Measurements from ENCODE around the gene ANKS1B. TPM values are rescaled to one million over a fixed set of nuclear protein-coding genes. Genes with fewer than 3 reads are reported as not detected.
"Not testable (repeated sequence)": the region's sequence is repeated elsewhere in the genome, so short reads cannot be mapped to it uniquely, and the experiment has no call there.

The ANKS1B gene
- total RNA-seq, 1 donor from 2014 or later = 8.2 TPM

DNA sequence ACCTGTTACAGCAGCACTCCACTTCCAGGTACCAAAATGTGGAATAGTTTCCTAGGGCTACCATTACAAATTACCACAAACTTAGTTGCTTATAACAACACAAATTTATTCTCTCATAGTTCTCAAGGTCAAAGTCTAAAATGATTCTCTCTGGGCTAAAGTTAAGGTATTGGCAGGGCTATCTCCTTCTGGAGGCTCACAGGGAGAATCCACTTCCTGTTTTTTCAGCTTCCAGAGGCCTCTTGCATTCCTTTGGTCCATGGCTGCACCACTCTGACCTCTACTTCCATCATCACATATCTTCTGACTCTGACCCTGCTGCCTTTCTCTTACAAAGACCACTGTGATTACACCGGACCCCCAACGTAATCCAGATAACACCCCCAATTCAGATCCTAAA, 340.1 kb downstream of the ANKS1B start:
- Histone ChIP-seq H3K4me1 (no peaks in the 10 kb centered on the region), H3K4me3 (no peak overlapping the region), H3K27me3 (no peaks in the 10 kb centered on the region), H3K36me3 (peaks cover 0 to 16% of the 10 kb centered on the region in 2 donors), H3K9me3 (no peaks in the 10 kb centered on the region), H3K27ac (no peak overlapping the region)
- DNase-seq (ENCODE audit: low spot score in 2 of 2) = no peak
- intact Hi-C loops (cut with DNase I) = no loop called here
- no peak for TF ChIP-seq CTCF (IDR thresholded peaks at IDR 0.05)

- H3K27me3 ChIP-seq = no peaks in the 10 kb centered on the region
- H3K27ac ChIP-seq = no peak overlapping the region
- H3K4me1 ChIP-seq = no peaks in the 10 kb centered on the region
- no peaks in the 10 kb centered on the region for H3K36me3 ChIP-seq
- no peak for DNase-seq (ENCODE audit: low spot score in 2 of 2)
- no peak overlapping the region for H3K4me3 ChIP-seq
- no peak for TF ChIP-seq CTCF (IDR thresholded peaks at IDR 0.05)
- intact Hi-C loops (cut with DNase I) = no loop called here
- H3K9me3 ChIP-seq = peaks cover 4 to 16% of the 10 kb centered on the region in 2 donors
Observed at GRCh38 chr12:99627459-99627858, 357.3 kb downstream of the ANKS1B start.

GRCh38 chr12:99624591-99624990, 360.1 kb downstream of the ANKS1B start:
- H3K27me3 ChIP-seq; H3K4me3 ChIP-seq; H3K4me1 ChIP-seq; H3K27ac ChIP-seq; DNase-seq (ENCODE audit: low spot score in 2 of 2); intact Hi-C loops (cut with DNase I); H3K36me3 ChIP-seq: not testable (repeated sequence)
- H3K9me3 ChIP-seq = peaks cover 4 to 28% of the 10 kb centered on the region in 2 donors

GRCh38 chr12:99620159-99620479, 364.6 kb downstream of the ANKS1B start:
- Histone ChIP-seq H3K27me3 (no peaks in the 10 kb centered on the region), H3K27ac (no peak overlapping the region), H3K4me3 (no peak overlapping the region), H3K4me1 (no peaks in the 10 kb centered on the region), H3K36me3 (no peaks in the 10 kb centered on the region), H3K9me3 (peaks cover 4 to 34% of the 10 kb centered on the region in 2 donors)
- DNase-seq (ENCODE audit: low spot score in 2 of 2) = no peak
- no peak for TF ChIP-seq CTCF (IDR thresholded peaks at IDR 0.05)
- intact Hi-C loops (cut with DNase I) = no loop called here

GRCh38 chr12:99619389-99620158, 365.2 kb downstream of the ANKS1B start:
- no peak for DNase-seq (ENCODE audit: low spot score in 2 of 2)
- Histone ChIP-seq H3K9me3 (peaks cover 4 to 33% of the 10 kb centered on the region in 2 donors), H3K27ac (no peak overlapping the region), H3K4me3 (no peak overlapping the region), H3K4me1 (no peaks in the 10 kb centered on the region), H3K27me3 (no peaks in the 10 kb centered on the region), H3K36me3 (no peaks in the 10 kb centered on the region)
- intact Hi-C loops (cut with DNase I) = no loop called here
- peak in 1 of 3 experiments; percentile 13 for TF ChIP-seq CTCF (IDR thresholded peaks at IDR 0.05)

- no peak for DNase-seq (ENCODE audit: low spot score in 2 of 2)
- peaks cover 0 to 24% of the 10 kb centered on the region in 2 donors for H3K9me3 ChIP-seq
Observed at GRCh38 chr12:99618657-99619056, 366.1 kb downstream of the ANKS1B start.

More at GRCh38 chr12:99618657-99619056, 366.1 kb downstream of the ANKS1B start:
- Histone ChIP-seq H3K27ac (no peak overlapping the region), H3K36me3 (no peaks in the 10 kb centered on the region), H3K4me1 (no peaks in the 10 kb centered on the region), H3K4me3 (no peak overlapping the region), H3K27me3 (no peaks in the 10 kb centered on the region)
- no peak for TF ChIP-seq CTCF (IDR thresholded peaks at IDR 0.05)
- intact Hi-C loops (cut with DNase I) = no loop called here
